Measurements from ENCODE around the gene ACOT2. TPM values are rescaled to one million over a fixed set of nuclear protein-coding genes. Genes with fewer than 3 reads are reported as not detected.
"Not testable (repeated sequence)": the region's sequence is repeated elsewhere in the genome, so short reads cannot be mapped to it uniquely, and the experiment has no call there.

ACOT2 gene
- 73.4 and 86.5 TPM in 2 replicates for total RNA-seq (2014; rRNA removed; shearing (Covaris generic))
- 86.3 and 88.8 TPM in 2 replicates for polyA plus RNA-seq (2015; cell fraction: cytosol; rRNA removed)
- 27.7 and 27.9 TPM in 2 replicates for polyA plus RNA-seq (2015; cell fraction: nucleus; rRNA removed)

- peak; percentile 89 for DNase-seq (ENCODE audit: low read depth, low spot score)
- in situ Hi-C loops (cut with HindIII; ENCODE audit: low pct_unique_long_range_greater_than_20kb, low sequenced_read_pairs), result not testable (repeated sequence)
Measured at GRCh38 chr14:73569185-73569958, at the start of gene ACOT2. Gene ACOT2 (plus strand): TSS chr14:73569213. CDS start chr14:73569241, 28 bp downstream.

DNA sequence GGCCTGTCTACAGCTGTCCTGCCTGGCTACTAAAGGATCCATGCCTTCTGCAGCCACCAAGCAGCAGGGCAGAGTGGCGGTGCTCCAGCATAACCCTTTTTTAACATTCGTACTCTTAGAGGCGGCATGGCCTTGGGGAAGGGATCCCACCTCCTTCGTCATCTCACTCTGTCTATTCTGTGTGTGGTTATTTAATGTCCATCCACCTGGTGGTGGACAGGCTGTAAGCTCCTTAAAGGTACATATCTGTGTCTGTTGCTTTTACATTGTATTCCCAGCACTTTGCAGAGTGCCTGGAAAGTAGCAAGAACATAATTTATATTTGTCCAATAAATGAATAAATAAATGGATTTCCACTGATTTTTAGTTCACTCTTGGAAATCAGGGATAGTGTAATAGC lies 47.8 kb upstream of the ACOT2 start:
- in situ Hi-C loops (cut with HindIII; ENCODE audit: low pct_unique_long_range_greater_than_20kb, low sequenced_read_pairs), result no loop called here
- no peak for DNase-seq (ENCODE audit: low read depth, low spot score)

DNA sequence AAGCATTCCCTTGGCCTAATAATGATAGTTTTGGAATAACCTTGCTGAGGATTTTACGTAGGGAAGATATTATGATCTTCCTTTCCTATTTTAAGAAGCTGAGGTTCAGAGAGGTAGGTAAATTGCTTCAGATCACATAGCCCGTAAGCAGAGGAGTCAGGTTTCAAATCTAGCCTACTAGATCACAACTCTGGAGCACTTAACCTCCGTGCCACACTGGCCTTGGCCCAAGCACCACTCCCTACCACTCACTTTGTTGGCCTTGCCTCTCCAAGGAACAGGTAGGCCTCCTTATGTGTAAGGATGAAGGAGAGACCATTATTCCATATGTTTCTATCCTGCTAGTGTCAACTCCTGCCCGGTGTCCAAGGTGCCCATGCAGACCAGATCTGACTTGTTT lies 44.5 kb upstream of the ACOT2 start:
- no peak for DNase-seq (ENCODE audit: low read depth, low spot score)
- in situ Hi-C loops (cut with HindIII; ENCODE audit: low pct_unique_long_range_greater_than_20kb, low sequenced_read_pairs), result no loop called here

- in situ Hi-C loops (cut with HindIII; ENCODE audit: low pct_unique_long_range_greater_than_20kb, low sequenced_read_pairs), result no loop called here
- DNase-seq (ENCODE audit: low read depth, low spot score), result no peak
Measured at GRCh38 chr14:73526036-73526984, 42.7 kb upstream of the ACOT2 start.

DNA sequence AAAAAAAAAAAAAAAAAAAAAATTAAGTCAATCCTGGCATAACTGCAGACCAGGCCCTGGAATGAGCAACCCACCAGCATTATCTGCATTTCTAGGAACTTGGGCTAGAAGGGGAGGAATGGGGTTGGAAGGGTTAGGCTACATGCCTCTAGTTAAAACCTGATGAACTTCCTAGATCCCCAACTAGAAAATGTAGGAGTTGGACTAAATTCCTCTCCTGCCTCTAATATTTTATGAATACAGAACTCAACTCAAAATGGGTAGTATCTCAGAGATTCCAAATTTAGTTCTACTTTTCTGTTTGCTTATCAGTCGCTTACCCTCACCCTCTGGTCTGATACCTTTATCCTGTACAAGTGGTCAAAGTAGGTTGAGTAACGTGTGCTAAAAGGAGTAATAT lies 39.7 kb upstream of the ACOT2 start:
- DNase-seq (ENCODE audit: low read depth, low spot score); in situ Hi-C loops (cut with HindIII; ENCODE audit: low pct_unique_long_range_greater_than_20kb, low sequenced_read_pairs): not testable (repeated sequence)

DNA sequence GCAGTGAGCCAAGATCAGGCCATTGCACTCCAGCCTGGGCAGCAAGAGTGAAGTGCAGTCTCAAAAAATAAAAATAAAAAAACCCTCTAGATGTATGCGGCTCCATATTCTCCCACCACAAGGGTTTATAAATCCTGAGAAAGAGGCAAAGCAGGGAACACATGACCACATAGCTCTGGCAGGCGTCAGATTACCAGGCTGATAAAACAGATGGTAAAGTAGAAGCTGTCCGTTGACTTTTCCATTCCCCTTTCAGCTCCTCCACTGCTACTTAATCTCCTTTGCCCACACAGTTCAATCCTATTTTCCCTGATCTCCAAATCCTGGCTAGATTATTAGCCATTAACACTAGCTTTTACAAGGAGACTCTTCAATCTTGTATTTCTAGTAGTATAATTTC lies 37.0 kb upstream of the ACOT2 start:
- in situ Hi-C loops (cut with HindIII; ENCODE audit: low pct_unique_long_range_greater_than_20kb, low sequenced_read_pairs), result not testable (repeated sequence)

DNA sequence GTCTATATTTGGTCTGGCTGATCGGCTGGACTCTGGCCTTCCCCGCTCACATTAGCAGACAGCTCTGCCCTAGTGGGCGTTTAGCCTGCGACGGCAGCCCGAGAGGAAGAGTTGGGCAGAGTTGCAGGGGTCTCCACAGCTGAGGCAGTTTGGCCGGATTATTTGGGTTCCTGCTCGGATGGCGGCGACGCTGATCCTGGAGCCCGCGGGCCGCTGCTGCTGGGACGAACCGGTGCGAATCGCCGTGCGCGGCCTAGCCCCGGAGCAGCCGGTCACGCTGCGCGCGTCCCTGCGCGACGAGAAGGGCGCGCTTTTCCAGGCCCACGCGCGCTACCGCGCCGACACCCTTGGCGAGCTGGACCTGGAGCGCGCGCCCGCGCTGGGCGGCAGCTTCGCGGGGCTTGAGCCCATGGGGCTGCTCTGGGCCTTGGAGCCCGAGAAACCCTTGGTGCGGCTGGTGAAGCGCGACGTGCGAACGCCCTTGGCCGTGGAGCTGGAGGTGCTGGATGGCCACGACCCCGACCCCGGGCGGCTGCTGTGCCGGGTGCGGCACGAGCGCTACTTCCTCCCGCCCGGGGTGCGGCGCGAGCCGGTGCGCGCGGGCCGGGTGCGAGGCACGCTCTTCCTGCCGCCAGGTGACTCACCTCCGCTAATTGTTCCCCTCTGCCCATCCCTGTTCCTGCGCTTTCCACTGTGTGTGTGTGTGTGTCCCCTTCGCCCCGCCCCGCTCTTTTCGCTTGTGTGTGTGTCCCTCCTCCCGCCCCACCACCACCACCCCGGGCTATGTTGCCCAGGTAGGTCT lies 31.6 kb upstream of the ACOT2 start:
- in situ Hi-C loops (cut with HindIII; ENCODE audit: low pct_unique_long_range_greater_than_20kb, low sequenced_read_pairs); DNase-seq (ENCODE audit: low read depth, low spot score): not testable (repeated sequence)

More for the DNA sequence above, 37.0 kb upstream of the ACOT2 start:
- not testable (repeated sequence) for DNase-seq (ENCODE audit: low read depth, low spot score)

DNA sequence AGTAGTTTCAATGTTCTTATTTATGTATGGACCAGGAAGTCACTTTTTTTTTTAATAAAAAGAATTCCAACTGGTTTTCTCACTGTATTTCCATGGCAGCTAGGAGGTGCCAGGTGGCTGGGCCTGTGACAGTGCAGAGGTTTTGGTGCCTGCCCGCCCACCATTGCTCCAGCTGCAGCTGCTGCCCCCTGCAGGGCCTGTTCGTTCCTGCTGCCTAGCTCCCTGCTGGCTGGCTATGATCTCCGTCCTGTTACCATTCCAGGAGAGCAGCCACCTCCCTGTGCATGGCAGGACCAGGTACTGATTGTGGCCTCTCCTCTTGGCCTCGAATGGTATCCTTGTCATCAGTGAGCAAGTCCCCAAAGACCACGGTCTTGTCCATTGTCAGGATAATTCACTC lies 30.0 kb upstream of the ACOT2 start:
- peak; percentile 43 for DNase-seq (ENCODE audit: low read depth, low spot score)
- in situ Hi-C loops (cut with HindIII; ENCODE audit: low pct_unique_long_range_greater_than_20kb, low sequenced_read_pairs), result not testable (repeated sequence)

DNA sequence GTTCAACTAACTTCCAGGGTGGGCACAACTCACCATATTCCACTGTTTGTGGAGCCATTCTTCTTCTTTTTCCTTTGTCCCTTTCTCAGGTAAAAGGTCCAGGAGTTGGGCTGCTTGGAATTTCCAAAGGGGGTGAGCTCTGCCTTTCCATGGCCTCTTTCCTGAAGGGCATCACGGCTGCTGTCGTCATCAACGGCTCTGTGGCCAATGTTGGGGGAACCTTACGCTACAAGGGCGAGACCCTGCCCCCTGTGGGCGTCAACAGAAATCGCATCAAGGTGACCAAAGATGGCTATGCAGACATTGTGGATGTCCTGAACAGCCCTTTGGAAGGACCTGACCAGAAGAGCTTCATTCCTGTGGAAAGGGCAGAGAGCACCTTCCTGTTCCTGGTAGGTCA lies 26.1 kb upstream of the ACOT2 start:
- in situ Hi-C loops (cut with HindIII; ENCODE audit: low pct_unique_long_range_greater_than_20kb, low sequenced_read_pairs); DNase-seq (ENCODE audit: low read depth, low spot score): not testable (repeated sequence)

- DNase-seq (ENCODE audit: low read depth, low spot score); in situ Hi-C loops (cut with HindIII; ENCODE audit: low pct_unique_long_range_greater_than_20kb, low sequenced_read_pairs): not testable (repeated sequence)
Measured at GRCh38 chr14:73545353-73545752, 23.7 kb upstream of the ACOT2 start.

DNA sequence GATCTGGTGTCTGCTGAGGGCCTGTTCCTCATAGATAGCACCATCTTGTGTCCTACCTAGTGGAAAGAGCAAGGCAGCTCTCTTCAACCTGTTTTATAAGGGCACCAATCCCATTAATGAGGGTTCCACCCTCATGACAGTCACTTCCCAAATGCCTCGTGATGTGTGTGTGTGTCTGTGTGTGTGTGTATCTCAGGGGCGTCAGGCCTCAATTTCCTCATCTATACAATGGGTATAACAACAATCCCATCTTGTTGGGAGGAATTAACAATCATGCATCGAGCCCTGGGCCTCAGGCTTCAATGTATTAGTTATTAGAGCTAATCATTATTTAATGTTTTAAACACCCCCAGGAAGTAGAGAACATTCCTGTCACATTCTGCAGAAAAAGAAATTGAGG lies 19.9 kb upstream of the ACOT2 start:
- in situ Hi-C loops (cut with HindIII; ENCODE audit: low pct_unique_long_range_greater_than_20kb, low sequenced_read_pairs); DNase-seq (ENCODE audit: low read depth, low spot score): not testable (repeated sequence)

- in situ Hi-C loops (cut with HindIII; ENCODE audit: low pct_unique_long_range_greater_than_20kb, low sequenced_read_pairs), result not testable (repeated sequence)
Measured at GRCh38 chr14:73549889-73550524, 19.0 kb upstream of the ACOT2 start.

GRCh38 chr14:73553845-73554244 lies 15.2 kb upstream of the ACOT2 start:
- in situ Hi-C loops (cut with HindIII; ENCODE audit: low pct_unique_long_range_greater_than_20kb, low sequenced_read_pairs), result no loop called here
- no peak for DNase-seq (ENCODE audit: low read depth, low spot score)

More at GRCh38 chr14:73549889-73550524, 19.0 kb upstream of the ACOT2 start:
- DNase-seq (ENCODE audit: low read depth, low spot score), result not testable (repeated sequence)

GRCh38 chr14:73557201-73557600 lies 11.8 kb upstream of the ACOT2 start:
- DNase-seq (ENCODE audit: low read depth, low spot score); in situ Hi-C loops (cut with HindIII; ENCODE audit: low pct_unique_long_range_greater_than_20kb, low sequenced_read_pairs): not testable (repeated sequence)

- in situ Hi-C loops (cut with HindIII; ENCODE audit: low pct_unique_long_range_greater_than_20kb, low sequenced_read_pairs); DNase-seq (ENCODE audit: low read depth, low spot score): not testable (repeated sequence)
Measured at GRCh38 chr14:73558238-73558637, 10.8 kb upstream of the ACOT2 start.

DNA sequence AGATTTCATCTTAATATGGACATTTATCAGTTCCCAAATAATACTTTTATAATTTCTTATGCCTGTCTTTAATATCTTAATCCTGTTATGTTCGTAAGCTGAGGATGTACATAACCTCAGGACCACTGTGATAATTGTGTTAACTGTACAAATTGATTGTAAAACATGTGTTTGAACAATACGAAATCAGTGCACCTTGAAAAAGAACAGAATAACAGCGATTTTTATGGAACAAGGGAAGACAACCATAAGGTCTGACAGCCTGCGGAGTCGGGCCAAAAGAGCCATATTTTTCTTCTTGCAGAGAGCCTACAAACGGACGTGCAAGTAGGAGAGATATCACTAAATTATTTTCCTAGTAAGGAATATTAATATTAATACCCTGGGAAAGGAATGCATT lies 6.8 kb upstream of the ACOT2 start:
- DNase-seq (ENCODE audit: low read depth, low spot score); in situ Hi-C loops (cut with HindIII; ENCODE audit: low pct_unique_long_range_greater_than_20kb, low sequenced_read_pairs): not testable (repeated sequence)

- DNase-seq (ENCODE audit: low read depth, low spot score), result not testable (repeated sequence)
Measured at GRCh38 chr14:73562696-73563095, 6.3 kb upstream of the ACOT2 start.

More at GRCh38 chr14:73562696-73563095, 6.3 kb upstream of the ACOT2 start:
- in situ Hi-C loops (cut with HindIII; ENCODE audit: low pct_unique_long_range_greater_than_20kb, low sequenced_read_pairs), result not testable (repeated sequence)
